SU-DHL-6 (cell line): ENCODE data around the gene CCL13.

Experiments
- CTCF ChIP-seq: fragments of 200-600 bp; sonication (generic); IDR thresholded peaks from one replicate; pipeline ENCODE4 v1.5.1; 2017; ENCODE audit warnings: antibody characterized with exemption, mild to moderate bottlenecking, low read length, moderate library complexity; ENCODE audit not compliant: insufficient read depth, poor library complexity, severe bottlenecking
- EZH2phosphoT487 ChIP-seq: fragments of 200-600 bp; sonication (generic), shearing (Covaris generic); conservative IDR thresholded peaks from 2 replicates; pipeline ENCODE4 v1.6.1; 2018; ENCODE audit warnings: mild to moderate bottlenecking, antibody characterized with exemption, low read length, moderate library complexity, mixed read lengths

DNA sequence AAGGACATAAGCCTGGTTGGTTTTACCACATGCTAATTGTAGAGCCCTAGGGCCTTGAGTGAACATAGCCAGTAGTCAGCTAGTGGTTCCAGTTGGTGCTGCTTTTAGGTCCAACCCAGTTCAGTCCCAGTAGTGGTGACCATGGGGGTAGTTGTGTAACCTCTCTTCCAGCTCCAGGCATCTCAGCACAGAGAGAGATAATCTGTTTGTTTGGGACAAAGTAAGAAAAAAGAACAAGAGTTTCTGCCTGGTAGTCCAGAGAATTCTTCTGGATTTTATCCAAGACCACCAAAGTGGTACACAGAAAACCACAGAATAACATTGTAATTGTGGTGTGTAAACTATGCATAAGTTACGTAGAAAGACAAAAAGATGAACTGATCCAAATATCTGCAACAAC is 5.2 kb upstream of the CCL13 start:
- TF ChIP-seq CTCF = no peak
- TF ChIP-seq EZH2phosphoT487 = no peak
